Activated naive CD4-positive, alpha-beta T cell treated with Interleukin-2 at 50 U/mL for 16 hours (primary cell): ENCODE measurements around the gene SLC13A1.
"Not testable (repeated sequence)": the region's sequence is repeated elsewhere in the genome, so short reads cannot be mapped to it uniquely, and the experiment has no call there.

Experiments
- DNase-seq: peaks from one replicate; pipeline ENCODE4 v3.0.0-alpha.2; 2020

The SLC13A1 gene

DNA sequence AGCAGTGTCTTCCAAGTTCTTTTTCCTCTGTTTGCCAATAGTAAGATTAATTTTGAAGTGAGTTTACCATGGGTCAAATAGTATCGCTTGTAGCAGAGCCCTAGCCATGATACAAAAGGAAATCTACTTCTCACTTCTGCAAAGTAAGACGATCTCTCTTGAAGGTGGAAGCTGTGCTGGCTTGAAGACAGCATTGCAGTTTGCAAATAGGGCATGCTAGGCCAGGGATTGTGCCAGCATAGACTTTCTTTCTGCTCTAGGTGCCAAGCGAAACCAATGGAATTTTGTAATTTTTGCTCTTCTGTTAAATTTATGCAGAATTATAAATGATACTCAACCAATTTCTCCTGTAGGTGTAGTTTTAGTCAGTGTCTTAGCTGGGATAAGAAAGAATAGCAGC is 74.5 kb downstream of the SLC13A1 start:
- no peak for DNase-seq

DNA sequence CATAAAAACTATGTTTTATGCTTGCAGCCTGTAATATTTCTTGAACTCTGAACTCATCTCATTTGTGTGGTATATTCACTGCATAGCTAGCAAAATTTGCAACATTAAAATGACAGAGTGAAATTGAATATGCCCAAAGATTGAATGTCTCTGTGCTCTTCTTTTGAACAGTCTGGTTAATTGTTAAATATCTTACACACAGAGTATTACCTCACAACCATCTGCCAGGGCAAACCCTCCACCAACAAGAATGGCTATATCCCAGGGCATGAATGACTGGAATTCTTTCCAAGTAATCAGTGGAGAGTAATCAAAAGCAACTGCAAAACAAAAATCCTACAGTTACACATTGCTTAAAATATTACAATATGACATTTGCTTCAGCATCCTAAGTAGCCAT is 76.9 kb downstream of the SLC13A1 start:
- DNase-seq = no peak

- no peak for DNase-seq
These were observed 79.5 kb downstream of the SLC13A1 start for GRCh38 chr7:123120286-123120685.

DNA sequence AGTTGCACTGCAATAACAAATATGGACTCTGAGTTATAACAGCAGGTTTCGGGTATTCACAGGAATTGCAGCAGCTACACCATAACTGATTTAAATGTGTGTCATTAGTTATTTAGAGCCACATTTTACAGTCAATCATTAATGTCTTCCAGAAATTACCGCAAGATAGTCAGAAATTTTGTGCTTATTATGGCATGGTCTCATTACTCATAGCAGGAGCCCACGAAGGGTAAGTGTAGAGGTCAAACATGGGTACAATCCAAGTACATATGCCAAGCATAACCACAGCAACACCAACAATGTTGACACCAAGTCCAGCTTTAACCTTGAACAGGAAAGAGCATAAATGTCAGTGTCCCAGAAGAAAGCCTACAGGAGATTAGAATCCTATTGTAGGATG is 84.4 kb downstream of the SLC13A1 start:
- DNase-seq = no peak

DNA sequence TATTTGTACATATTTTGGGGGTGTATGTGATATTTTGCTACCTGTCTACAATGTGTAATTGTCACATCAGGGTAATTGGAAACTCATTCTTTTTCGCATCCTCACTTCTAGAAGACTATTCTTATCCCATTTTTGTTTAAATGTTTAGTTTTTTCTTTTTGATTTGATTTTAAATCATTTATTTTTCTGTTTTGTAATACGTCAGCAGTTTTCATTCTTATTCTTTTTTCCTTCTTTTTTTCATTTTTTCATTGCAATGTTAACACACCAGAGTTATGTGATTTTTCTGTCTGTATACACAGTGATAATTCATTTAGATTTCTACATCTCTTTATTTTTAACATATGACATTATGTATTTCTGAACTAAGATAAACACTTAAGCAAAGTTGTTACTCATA is 85.5 kb downstream of the SLC13A1 start:
- no peak for DNase-seq

- DNase-seq = no peak
These were observed 86.9 kb downstream of the SLC13A1 start for GRCh38 chr7:123112833-123113232.

- DNase-seq = no peak
These were observed 100.1 kb downstream of the SLC13A1 start for GRCh38 chr7:123099712-123100111.

DNA sequence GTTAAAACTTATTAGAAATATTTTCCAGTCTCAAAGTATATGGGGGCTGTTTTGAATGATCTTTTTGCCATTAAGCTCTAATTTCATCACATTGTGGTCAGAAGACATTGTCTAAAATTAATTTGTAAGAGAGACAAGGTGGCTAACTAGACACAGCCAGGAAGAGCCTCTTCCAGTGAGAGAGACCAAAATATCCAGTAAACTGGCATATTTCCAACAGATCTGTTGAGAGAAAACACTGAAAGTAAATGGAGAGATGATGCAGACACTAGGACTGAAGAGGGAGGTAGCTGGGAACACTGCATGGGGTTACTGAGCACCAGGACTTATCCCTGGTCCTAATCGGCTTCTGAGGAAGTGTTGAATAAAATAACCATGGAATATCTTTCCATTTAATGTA is 102.8 kb downstream of the SLC13A1 start:
- DNase-seq = no peak

GRCh38 chr7:123096434-123096833 is 103.3 kb downstream of the SLC13A1 start:
- DNase-seq = no peak

DNA sequence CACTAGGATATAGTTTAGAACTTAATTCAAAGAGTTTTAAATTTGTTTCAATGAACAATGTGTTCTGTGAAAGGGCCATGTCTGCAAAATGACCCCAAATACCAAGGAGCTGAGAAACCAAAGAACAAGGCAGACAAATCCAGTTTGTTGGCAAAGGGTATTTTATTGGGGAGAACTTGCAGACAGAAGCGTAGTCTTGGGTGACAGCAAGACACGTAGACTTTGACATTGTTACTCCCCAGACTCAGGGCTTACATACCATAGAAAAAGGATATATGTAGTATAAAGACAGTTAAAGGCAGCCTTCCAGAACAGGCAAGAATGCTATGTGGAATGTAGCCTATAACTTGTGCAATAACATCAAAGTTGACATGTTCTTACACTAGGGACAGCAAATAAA is 109.3 kb downstream of the SLC13A1 start:
- DNase-seq = no peak

DNA sequence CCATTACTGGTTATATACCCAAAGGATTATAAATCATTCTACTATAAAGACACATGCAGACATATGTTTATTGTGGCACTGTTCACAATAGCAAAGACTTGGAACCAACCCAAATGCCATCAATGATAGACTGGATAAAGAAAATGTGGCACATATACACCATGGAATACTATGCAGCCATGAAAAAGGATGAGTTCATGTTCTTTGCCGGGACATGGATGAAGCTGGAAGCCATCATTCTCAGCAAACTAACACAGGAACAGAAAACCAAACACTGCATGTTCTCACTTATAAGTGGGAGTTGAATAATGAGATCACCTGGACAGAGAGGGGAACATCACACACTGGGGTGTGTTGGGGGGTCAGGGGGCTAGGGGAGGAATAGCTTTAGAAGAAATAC is 112.9 kb downstream of the SLC13A1 start:
- not testable (repeated sequence) for DNase-seq

- not testable (repeated sequence) for DNase-seq
These were observed 114.9 kb downstream of the SLC13A1 start for GRCh38 chr7:123084861-123085260.

- no peak for DNase-seq
These were observed 120.7 kb downstream of the SLC13A1 start for GRCh38 chr7:123079021-123079420.

DNA sequence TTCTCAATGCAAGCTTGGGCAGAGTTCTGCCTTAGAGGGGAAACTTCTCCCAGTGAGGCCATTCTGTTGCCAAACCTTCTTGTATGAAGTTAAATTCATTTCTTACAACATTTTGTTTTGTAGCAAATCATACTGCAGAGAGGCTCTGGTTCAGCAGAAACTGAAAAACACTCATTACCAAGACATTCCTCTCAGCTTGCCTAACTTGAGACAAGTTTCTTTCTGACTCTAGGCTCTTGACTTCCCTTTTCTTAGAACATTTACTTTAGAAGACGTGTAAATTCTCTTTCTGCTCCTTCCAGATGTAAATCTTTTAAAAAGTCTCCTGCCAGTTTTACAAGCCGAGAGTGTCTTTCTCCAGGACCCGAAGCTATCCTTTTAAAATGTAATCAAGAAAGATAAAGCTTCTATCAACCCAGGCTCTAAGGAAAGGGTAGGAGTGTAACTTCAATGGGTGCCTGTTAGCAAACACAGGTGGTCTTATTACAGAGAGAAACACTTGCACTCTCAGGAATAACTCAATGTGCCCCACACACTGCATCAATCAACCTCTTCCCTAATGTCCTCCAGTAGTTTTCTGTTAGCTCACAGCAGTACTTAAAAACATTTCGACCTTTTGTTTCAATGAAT is 123.8 kb downstream of the SLC13A1 start:
- DNase-seq = no peak

DNA sequence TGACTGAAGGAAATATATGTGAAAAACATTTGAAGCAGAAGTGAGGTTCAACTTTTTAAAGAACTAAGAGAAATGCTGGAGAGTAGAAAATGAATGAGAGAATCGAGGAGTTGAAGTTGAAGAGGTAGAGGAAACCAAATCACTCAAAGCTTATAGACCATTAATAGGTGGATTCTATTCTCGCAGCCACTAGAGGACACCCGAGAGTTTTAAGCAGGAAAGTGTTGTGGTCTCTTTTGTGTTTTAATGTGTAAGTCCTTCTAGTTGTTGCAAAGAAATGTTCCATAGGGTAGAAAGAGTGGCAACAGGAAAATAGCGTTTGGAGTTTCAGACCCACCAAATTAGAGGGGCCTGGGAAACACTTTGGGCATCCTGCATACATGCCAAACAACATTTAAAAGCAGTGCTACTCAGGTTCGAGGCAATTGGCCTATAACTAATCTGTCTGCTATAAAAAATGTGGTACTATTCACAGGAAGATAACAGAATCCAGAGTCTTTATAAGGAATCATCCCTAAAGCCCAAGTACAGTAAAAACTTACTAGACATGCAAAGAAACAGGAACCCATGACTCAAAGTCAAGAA is 129.0 kb downstream of the SLC13A1 start:
- no peak for DNase-seq

DNA sequence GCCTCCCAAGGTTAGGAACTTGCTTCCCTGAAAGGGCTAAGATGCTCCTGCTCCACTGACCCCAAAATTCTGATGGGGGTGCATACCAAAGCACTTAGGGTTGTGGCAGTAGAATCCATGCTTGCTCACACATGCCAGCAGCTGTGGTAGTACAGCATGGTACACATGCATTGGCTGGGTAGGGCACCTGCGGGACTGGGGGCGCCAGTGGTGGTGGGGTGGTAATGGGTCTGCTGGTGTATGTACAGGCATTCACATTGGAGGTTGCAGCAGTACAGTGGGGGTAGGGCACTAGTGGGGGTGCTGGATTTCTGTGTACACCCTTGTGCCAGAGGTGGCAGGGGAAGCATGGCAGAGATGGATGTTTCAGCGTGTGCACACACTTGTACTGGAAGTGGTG is 132.0 kb downstream of the SLC13A1 start:
- no peak for DNase-seq
